A673 (cell line): ENCODE results near the gene OR52N5.

Experiments used
- EZH2 ChIP-seq: fragments of 200-600 bp; sonication (generic); IDR thresholded peaks from 2 replicates; pipeline ENCODE4 v1.6.1; 2017; ENCODE audit warnings: borderline replicate concordance, low read depth, mild to moderate bottlenecking, mixed read lengths, antibody characterized with exemption, low read length; ENCODE audit not compliant: poor library complexity, severe bottlenecking
- TF ChIP-seq, protein P1 (sequence below): fragments of 300-800, 200-600 bp; sonication (generic); conservative IDR thresholded peaks from 2 replicates; pipeline ENCODE4 v1.5.1; 2017; ENCODE audit warnings: low read depth, mild to moderate bottlenecking, antibody characterized with exemption, low read length, moderate library complexity, mixed read lengths

DNA sequence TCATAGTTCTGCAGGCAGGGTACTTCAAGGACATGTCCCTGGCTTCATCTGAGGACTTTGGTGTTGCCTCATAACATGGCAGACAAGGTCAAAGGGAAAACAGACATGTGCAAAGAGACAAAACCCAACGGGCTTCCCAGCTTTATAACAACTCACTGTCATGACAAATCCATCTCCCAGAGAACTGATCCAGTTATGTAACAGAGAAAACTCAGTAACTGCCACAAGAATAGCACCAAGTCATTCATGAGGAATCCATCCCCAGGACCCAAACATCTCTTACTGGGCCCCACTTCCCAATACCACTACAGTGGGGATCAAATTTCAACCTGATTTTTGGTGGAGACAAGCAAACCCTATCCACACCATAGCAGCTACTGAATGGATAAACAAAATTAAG is 16.1 kb downstream of the OR52N5 start:
- TF ChIP-seq EZH2: no peak
- TF ChIP-seq, protein P1, sequence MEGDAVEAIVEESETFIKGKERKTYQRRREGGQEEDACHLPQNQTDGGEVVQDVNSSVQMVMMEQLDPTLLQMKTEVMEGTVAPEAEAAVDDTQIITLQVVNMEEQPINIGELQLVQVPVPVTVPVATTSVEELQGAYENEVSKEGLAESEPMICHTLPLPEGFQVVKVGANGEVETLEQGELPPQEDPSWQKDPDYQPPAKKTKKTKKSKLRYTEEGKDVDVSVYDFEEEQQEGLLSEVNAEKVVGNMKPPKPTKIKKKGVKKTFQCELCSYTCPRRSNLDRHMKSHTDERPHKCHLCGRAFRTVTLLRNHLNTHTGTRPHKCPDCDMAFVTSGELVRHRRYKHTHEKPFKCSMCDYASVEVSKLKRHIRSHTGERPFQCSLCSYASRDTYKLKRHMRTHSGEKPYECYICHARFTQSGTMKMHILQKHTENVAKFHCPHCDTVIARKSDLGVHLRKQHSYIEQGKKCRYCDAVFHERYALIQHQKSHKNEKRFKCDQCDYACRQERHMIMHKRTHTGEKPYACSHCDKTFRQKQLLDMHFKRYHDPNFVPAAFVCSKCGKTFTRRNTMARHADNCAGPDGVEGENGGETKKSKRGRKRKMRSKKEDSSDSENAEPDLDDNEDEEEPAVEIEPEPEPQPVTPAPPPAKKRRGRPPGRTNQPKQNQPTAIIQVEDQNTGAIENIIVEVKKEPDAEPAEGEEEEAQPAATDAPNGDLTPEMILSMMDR: no peak
